D721Med (cell line): ENCODE results near the gene P2RX3.

Source experiments
- DNase-seq: peaks from one replicate; pipeline ENCODE4 v3.0.0; 2011; ENCODE audit warnings: low spot score; ENCODE audit not compliant: insufficient read length
- FAIRE-seq: peaks from 2 replicates; lab custom pipeline; 2011; peaks lifted over from hg19 to GRCh38; lab: Jason Lieb, UNC
- CTCF ChIP-seq: IDR thresholded peaks from 2 replicates; pipeline ENCODE4 v1.5.1; 2012; ENCODE audit warnings: mild to moderate bottlenecking, control low read depth; ENCODE audit not compliant: insufficient read depth; ENCODE audit errors: missing control alignments

The P2RX3 gene

GRCh38 chr11:57414612-57415212, 76.6 kb downstream of the P2RX3 start:
- TF ChIP-seq CTCF = no peak
- FAIRE-seq = no peak
- no peak for DNase-seq

- no peak for TF ChIP-seq CTCF
- no peak for FAIRE-seq
- DNase-seq = no peak
These were observed 78.3 kb downstream of the P2RX3 start for GRCh38 chr11:57416436-57416835.

GRCh38 chr11:57417056-57417455, 78.9 kb downstream of the P2RX3 start:
- DNase-seq (no peak), FAIRE-seq (no peak)
- no peak for TF ChIP-seq CTCF

GRCh38 chr11:57418131-57418530, 80.0 kb downstream of the P2RX3 start:
- TF ChIP-seq CTCF = no peak
- FAIRE-seq (no peak), DNase-seq (no peak)

GRCh38 chr11:57419146-57419545, 81.0 kb downstream of the P2RX3 start:
- no peak for DNase-seq
- no peak for TF ChIP-seq CTCF
- FAIRE-seq = no peak

DNA sequence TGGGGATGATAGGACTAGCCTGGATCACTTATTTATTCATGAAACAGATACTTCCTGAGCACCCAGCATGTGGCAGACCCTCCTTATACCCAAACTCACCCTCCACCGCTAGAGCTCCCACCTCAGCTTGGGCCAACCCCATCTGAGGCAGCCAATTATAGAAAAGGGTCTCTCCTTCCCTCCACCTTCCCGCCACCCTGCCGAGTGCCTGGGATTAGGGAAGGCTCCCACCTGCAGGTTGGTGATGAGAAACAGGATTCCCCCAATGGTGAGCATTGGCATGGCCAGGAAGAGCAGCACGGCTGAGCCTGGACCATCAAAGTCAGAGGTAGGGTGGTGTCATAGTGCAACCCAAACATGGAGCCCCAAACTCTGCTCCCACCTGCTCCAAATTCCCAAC, 82.9 kb downstream of the P2RX3 start:
- no peak for TF ChIP-seq CTCF
- FAIRE-seq (no peak), DNase-seq (no peak)

DNA sequence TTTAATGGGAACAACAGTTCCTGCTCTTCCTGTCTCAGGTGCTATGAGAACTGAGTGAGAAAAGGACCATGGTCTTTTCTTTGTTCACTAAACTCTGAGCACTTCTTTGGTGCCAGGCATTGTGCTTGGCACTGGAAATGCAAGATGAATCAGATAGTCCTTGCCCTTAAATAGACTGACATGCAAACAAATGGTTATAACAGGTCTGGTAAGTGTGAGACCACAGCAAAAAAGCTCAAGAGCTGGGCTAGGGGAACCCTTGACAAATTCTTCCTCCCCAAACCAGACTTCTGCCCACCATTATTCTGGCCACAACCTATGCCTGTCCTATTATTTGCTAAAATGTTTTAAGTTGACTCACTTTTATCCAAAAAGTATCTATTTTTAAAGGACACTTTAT, 83.7 kb downstream of the P2RX3 start:
- FAIRE-seq (no peak), DNase-seq (no peak)
- TF ChIP-seq CTCF = no peak
